Upper lobe of right lung (tissue), 1 donor: Measurements from ENCODE around the gene MPPED2. TPM values are rescaled to one million over a fixed set of nuclear protein-coding genes. Genes with fewer than 3 reads are reported as not detected.

ENCODE experiments used
- ATAC-seq: fragments of 200-7000 bp; cut with Tn5 transposase; one replicate; pipeline ENCODE4 v1.9.1; 2020; ENCODE audit warnings: mild to moderate bottlenecking, moderate library complexity
- DNase-seq: peaks from one replicate; pipeline ENCODE4 v3.0.0-alpha.2; 2020
- H3K27ac ChIP-seq: fragments of 200-600 bp; one replicate; pipeline ENCODE4 v1.8.0; 2022
- H3K27me3 ChIP-seq: fragments of 200-600 bp; one replicate; pipeline ENCODE4 v1.8.0; 2022; ENCODE audit warnings: mild to moderate bottlenecking
- H3K36me3 ChIP-seq: fragments of 200-600 bp; one replicate; pipeline ENCODE4 v1.8.0; 2022
- H3K4me1 ChIP-seq: fragments of 200-600 bp; one replicate; pipeline ENCODE4 v1.8.0; 2022
- H3K4me3 ChIP-seq: fragments of 200-600 bp; one replicate; pipeline ENCODE4 v1.8.0; 2022; ENCODE audit warnings: mild to moderate bottlenecking
- H3K9me3 ChIP-seq: fragments of 200-600 bp; one replicate; pipeline ENCODE4 v1.8.0; 2022
- intact Hi-C: fragments of 100-400 bp; cut with DNase I; formaldehyde crosslinking; loops from one replicate; pipeline ENCODE4 v1.11.0; 2022
- total RNA-seq: library from RNA; stranded (reverse); fragmentation: NEBNext Ultra II Directional; extraction: Animal tissue kit (Norgen Biotek cat#: 25700); gene quantifications from one replicate; pipeline ENCODE4 v1.2.1, GENCODE V29; 2021
- TF ChIP-seq, protein P1 (sequence below): fragments of 200-600 bp; IDR thresholded peaks from one replicate; pipeline ENCODE4 v1.8.0; 2022; ENCODE audit warnings: antibody characterized with exemption
- donor health status: DM: no; HTN: yes; CAD: no; lungs with severe emphysema.

Gene MPPED2
- total RNA-seq, 1 donor from 2014 or later = 1.3 TPM

- H3K9me3 ChIP-seq = no peaks in the 10 kb centered on the region
- H3K27ac ChIP-seq = no peak overlapping the region
- no peaks in the 10 kb centered on the region for H3K36me3 ChIP-seq
- no peaks in the 10 kb centered on the region for H3K4me1 ChIP-seq
- H3K27me3 ChIP-seq = no peaks in the 10 kb centered on the region
- DNase-seq = no peak
- H3K4me3 ChIP-seq = no peak overlapping the region
- intact Hi-C loops = no loop called here
- TF ChIP-seq, protein P1, sequence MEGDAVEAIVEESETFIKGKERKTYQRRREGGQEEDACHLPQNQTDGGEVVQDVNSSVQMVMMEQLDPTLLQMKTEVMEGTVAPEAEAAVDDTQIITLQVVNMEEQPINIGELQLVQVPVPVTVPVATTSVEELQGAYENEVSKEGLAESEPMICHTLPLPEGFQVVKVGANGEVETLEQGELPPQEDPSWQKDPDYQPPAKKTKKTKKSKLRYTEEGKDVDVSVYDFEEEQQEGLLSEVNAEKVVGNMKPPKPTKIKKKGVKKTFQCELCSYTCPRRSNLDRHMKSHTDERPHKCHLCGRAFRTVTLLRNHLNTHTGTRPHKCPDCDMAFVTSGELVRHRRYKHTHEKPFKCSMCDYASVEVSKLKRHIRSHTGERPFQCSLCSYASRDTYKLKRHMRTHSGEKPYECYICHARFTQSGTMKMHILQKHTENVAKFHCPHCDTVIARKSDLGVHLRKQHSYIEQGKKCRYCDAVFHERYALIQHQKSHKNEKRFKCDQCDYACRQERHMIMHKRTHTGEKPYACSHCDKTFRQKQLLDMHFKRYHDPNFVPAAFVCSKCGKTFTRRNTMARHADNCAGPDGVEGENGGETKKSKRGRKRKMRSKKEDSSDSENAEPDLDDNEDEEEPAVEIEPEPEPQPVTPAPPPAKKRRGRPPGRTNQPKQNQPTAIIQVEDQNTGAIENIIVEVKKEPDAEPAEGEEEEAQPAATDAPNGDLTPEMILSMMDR = no peak
- no peak for ATAC-seq
Observed at GRCh38 chr11:30458541-30458940, 127.6 kb downstream of the MPPED2 start.

GRCh38 chr11:30457087-30457486 is 129.1 kb downstream of the MPPED2 start:
- Histone ChIP-seq H3K4me1 (no peaks in the 10 kb centered on the region), H3K4me3 (no peak overlapping the region), H3K9me3 (no peaks in the 10 kb centered on the region), H3K27me3 (no peaks in the 10 kb centered on the region), H3K36me3 (no peaks in the 10 kb centered on the region), H3K27ac (no peak overlapping the region)
- TF ChIP-seq, protein P1 = no peak
- ATAC-seq (no peak), DNase-seq (no peak)
- intact Hi-C loops = no loop called here

GRCh38 chr11:30455025-30455424 is 131.1 kb downstream of the MPPED2 start:
- Histone ChIP-seq H3K36me3 (no peaks in the 10 kb centered on the region), H3K27me3 (no peaks in the 10 kb centered on the region), H3K4me3 (no peak overlapping the region), H3K27ac (no peak overlapping the region), H3K9me3 (no peaks in the 10 kb centered on the region), H3K4me1 (no peaks in the 10 kb centered on the region)
- TF ChIP-seq, protein P1 = no peak
- ATAC-seq (no peak), DNase-seq (no peak)
- intact Hi-C loops = no loop called here

GRCh38 chr11:30454541-30454940 is 131.6 kb downstream of the MPPED2 start:
- Histone ChIP-seq H3K27me3 (no peaks in the 10 kb centered on the region), H3K27ac (no peak overlapping the region), H3K36me3 (no peaks in the 10 kb centered on the region), H3K4me3 (no peak overlapping the region), H3K4me1 (no peaks in the 10 kb centered on the region), H3K9me3 (no peaks in the 10 kb centered on the region)
- intact Hi-C loops = no loop called here
- no peak for DNase-seq
- ATAC-seq = no peak
- TF ChIP-seq, protein P1 = no peak

GRCh38 chr11:30454111-30454510 is 132.0 kb downstream of the MPPED2 start:
- TF ChIP-seq, protein P1 = no peak
- ATAC-seq (peak; percentile 24), DNase-seq (no peak)
- no peaks in the 10 kb centered on the region for H3K36me3 ChIP-seq
- H3K9me3 ChIP-seq = no peaks in the 10 kb centered on the region
- H3K27me3 ChIP-seq = no peaks in the 10 kb centered on the region
- intact Hi-C loops = no loop called here
- no peak overlapping the region for H3K27ac ChIP-seq
- no peak overlapping the region for H3K4me3 ChIP-seq
- no peaks in the 10 kb centered on the region for H3K4me1 ChIP-seq

DNA sequence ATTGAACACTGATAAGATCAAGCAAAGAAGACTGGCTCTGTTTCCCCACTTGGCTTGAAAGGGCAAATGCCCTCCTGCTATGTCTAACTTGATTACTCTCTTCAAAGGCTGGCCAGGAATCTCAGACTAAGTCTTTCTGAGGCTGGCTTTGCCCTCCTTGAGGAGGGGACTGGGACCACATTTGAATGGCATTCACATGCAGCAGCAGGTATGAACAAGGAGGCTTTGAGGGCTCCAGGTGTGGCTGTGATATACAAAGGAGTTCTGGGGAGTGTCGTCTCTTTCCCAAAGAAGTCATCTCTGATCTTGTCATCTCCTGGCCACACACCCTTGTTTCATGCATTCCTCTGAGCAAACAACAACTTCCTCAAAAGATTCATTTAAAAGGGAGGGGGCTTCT is 132.4 kb downstream of the MPPED2 start:
- TF ChIP-seq, protein P1 = no peak
- ATAC-seq (no peak), DNase-seq (no peak)
- H3K4me1 ChIP-seq = no peaks in the 10 kb centered on the region
- H3K27ac ChIP-seq = no peak overlapping the region
- no peak overlapping the region for H3K4me3 ChIP-seq
- no peaks in the 10 kb centered on the region for H3K27me3 ChIP-seq
- H3K9me3 ChIP-seq = no peaks in the 10 kb centered on the region
- no peaks in the 10 kb centered on the region for H3K36me3 ChIP-seq
- intact Hi-C loops = no loop called here
